Endothelial cell of umbilical vein (primary cell): ENCODE results near the gene AQR. TPM values are rescaled to one million over a fixed set of nuclear protein-coding genes. Genes with fewer than 3 reads are reported as not detected.

Source experiments
- BruUV-seq: library from RNA; stranded (reverse); fragments of 400-500 nt; replicated peaks from 2 replicates; lab custom pipeline; 2021; lab: Mats Ljungman, UMichigan
- CTCF ChIA-PET: fragments of 300-600, 350-600 bp; sonication (Branson Sonifier 250); formaldehyde crosslinking; loops from one replicate; lab custom pipeline; 2021; ENCODE audit warnings: antibody characterized with exemption, inconsistent platforms; lab: Charles Lee
- POLR2A ChIA-PET: fragments of 300-600, 350-600 bp; sonication (Branson Sonifier 250); formaldehyde crosslinking; loops from one replicate; lab custom pipeline; 2021; ENCODE audit warnings: antibody characterized with exemption, inconsistent platforms; lab: Charles Lee
- DNase-seq: peaks from one replicate; pipeline ENCODE4 v3.0.0-alpha.2; 2011; ENCODE audit warnings: low read depth, low spot score
- FAIRE-seq: peaks from 2 replicates; lab custom pipeline; 2011; peaks lifted over from hg19 to GRCh38; lab: Jason Lieb, UNC
- H2AFZ ChIP-seq: 2 replicates; pipeline ENCODE4 v1.6.0; 2012; ENCODE audit warnings: low read depth, low read length, control low read depth, inconsistent platforms
- H3K27ac ChIP-seq: 2 replicates; pipeline ENCODE4 v1.5.1; 2011; ENCODE audit warnings: low read depth, mild to moderate bottlenecking, control low read depth, low read length, moderate library complexity; ENCODE audit not compliant: insufficient read depth
- H3K27me3 ChIP-seq, 2 experiments: 2 replicates each; pipeline versions ENCODE4 v1.6.0 to v1.6.1; 2011; ENCODE audit warnings: low read length in 2 of 2, mixed read lengths in 1 of 2; ENCODE audit not compliant: control insufficient read depth in 2 of 2, insufficient read depth in 2 of 2
- H3K36me3 ChIP-seq, 2 experiments: 2 replicates in 1 of 2; 3 replicates in 1 of 2; pipeline ENCODE4 v1.5.1; 2011; ENCODE audit warnings: low read length in 2 of 2, mild to moderate bottlenecking in 1 of 2, moderate library complexity in 1 of 2; ENCODE audit not compliant: control insufficient read depth in 2 of 2, insufficient read depth in 2 of 2; ENCODE audit errors: extremely low read depth in 1 of 2
- H3K4me1 ChIP-seq: 3 replicates; pipeline ENCODE4 v1.5.1; 2011; ENCODE audit warnings: mild to moderate bottlenecking, low read length; ENCODE audit not compliant: control insufficient read depth, insufficient read depth; ENCODE audit errors: extremely low read depth
- H3K4me2 ChIP-seq: 2 replicates; pipeline ENCODE4 v1.6.1; 2011; ENCODE audit warnings: low read length, control low read depth, mixed read lengths; ENCODE audit not compliant: insufficient read depth
- H3K4me3 ChIP-seq, 3 experiments: fragments of 200-600 bp in 1 of 3; sonication (generic), shearing (Covaris generic) in 1 of 3; replicated peaks in 1 of 3; 2 replicates each; pipeline ENCODE4 v1.5.1; 2011 to 2016; ENCODE audit warnings: control low read depth in 3 of 3, low read length in 3 of 3, mild to moderate bottlenecking in 2 of 3, inconsistent platforms in 1 of 3, low read depth in 1 of 3, moderate library complexity in 1 of 3; ENCODE audit not compliant: insufficient read depth in 1 of 3
- H3K79me2 ChIP-seq: 2 replicates; pipeline ENCODE4 v1.6.0; 2012; ENCODE audit warnings: low read length, inconsistent platforms; ENCODE audit not compliant: control insufficient read depth, insufficient read depth
- H3K9ac ChIP-seq: replicated peaks from 2 replicates; pipeline ENCODE3; 2011; ENCODE audit warnings: low read length, control low read depth; ENCODE audit not compliant: insufficient read depth; ENCODE audit errors: extremely low read depth
- H3K9me1 ChIP-seq: replicated peaks from 3 replicates; pipeline ENCODE4 v1.6.0; 2011; ENCODE audit warnings: mild to moderate bottlenecking, low read length; ENCODE audit not compliant: control insufficient read depth, insufficient read depth; ENCODE audit errors: extremely low read depth
- H3K9me3 ChIP-seq: replicated peaks from 2 replicates; pipeline ENCODE4 v1.5.1; 2012; ENCODE audit warnings: low read length, inconsistent platforms; ENCODE audit not compliant: control insufficient read depth, insufficient read depth
- H4K20me1 ChIP-seq: replicated peaks from 2 replicates; pipeline ENCODE3; 2011; ENCODE audit warnings: mild to moderate bottlenecking, low read length; ENCODE audit not compliant: control insufficient read depth, insufficient read depth; ENCODE audit errors: extremely low read depth
- CTCF ChIP-seq, 2 donors: IDR thresholded peaks; 1 replicate in 1 of 2; 2 replicates in 1 of 2; pipeline ENCODE4 v1.5.1; 2011; ENCODE audit warnings: low read length in 2 of 2, mild to moderate bottlenecking in 2 of 2, moderate library complexity in 2 of 2, control low read depth in 1 of 2, inconsistent platforms in 1 of 2, low read depth in 1 of 2; ENCODE audit not compliant: insufficient read depth in 1 of 2; ENCODE audit errors: extremely low read depth in 1 of 2
- EZH2 ChIP-seq: IDR thresholded peaks from 2 replicates; pipeline ENCODE4 v1.6.1; 2012; ENCODE audit warnings: borderline replicate concordance, low read depth, mild to moderate bottlenecking, moderate library complexity, low read length, inconsistent platforms; ENCODE audit not compliant: severe bottlenecking
- FOS ChIP-seq: IDR thresholded peaks from 2 replicates; pipeline ENCODE4 v1.6.1; 2011; ENCODE audit warnings: mild to moderate bottlenecking, low read length, moderate library complexity, borderline replicate concordance; ENCODE audit not compliant: insufficient read depth
- GATA2 ChIP-seq: IDR thresholded peaks from 2 replicates; pipeline ENCODE4 v1.7.0; 2011; ENCODE audit warnings: low read depth, mild to moderate bottlenecking, moderate library complexity, mixed read lengths, low read length; ENCODE audit not compliant: insufficient read length, insufficient read depth
- JUN ChIP-seq: IDR thresholded peaks from 2 replicates; pipeline ENCODE4 v1.6.1; 2011; ENCODE audit warnings: borderline replicate concordance, low read depth; ENCODE audit not compliant: insufficient read length, insufficient read depth
- MAX ChIP-seq: IDR thresholded peaks from 2 replicates; pipeline ENCODE4 v1.6.1; 2011; ENCODE audit not compliant: insufficient read depth, insufficient read length
- MYC ChIP-seq: IDR thresholded peaks from one replicate; pipeline ENCODE4 v1.6.1; 2011; ENCODE audit warnings: mild to moderate bottlenecking, low read depth, low read length
- POLR2A ChIP-seq: IDR thresholded peaks from 2 replicates; pipeline ENCODE4 v1.6.1; 2012; ENCODE audit warnings: low read depth, mild to moderate bottlenecking, control low read depth, low read length
- POLR2AphosphoS5 ChIP-seq: IDR thresholded peaks from 2 replicates; pipeline ENCODE4 v1.6.1; 2012; ENCODE audit warnings: low read depth, mild to moderate bottlenecking, control low read depth, low read length, moderate library complexity; ENCODE audit not compliant: insufficient read depth
- dilution Hi-C: fragments of 300-500 bp; cut with MboI; formaldehyde crosslinking; loops from one replicate; pipeline ENCODE4 v1.15.0; 2019; ENCODE audit warnings: low sequenced_read_pairs; ENCODE audit not compliant: extremely low pct_ligation_motif_present
- intact Hi-C: fragments of 100-400 bp; cut with micrococcal nuclease; formaldehyde crosslinking; loops from one replicate; pipeline ENCODE4 v1.10.0; 2022
- polyA plus RNA-seq, 4 experiments: library from polyadenylated mRNA; depleted of rRNA in 3 of 4; stranded (reverse) in 3 of 4; unstranded in 1 of 4; fragments of >200 nt; gene quantifications; 2 replicates each; pipeline versions ENCODE4 v1.2.1 to v1.2.3, GENCODE V29; 2011 to 2012; ENCODE audit warnings: missing spikeins in 1 of 4
- total RNA-seq: library from RNA; stranded (reverse); gene quantifications from 2 replicates; pipeline ENCODE4 v1.2.3, GENCODE V29; 2021

AQR gene
- total and polyA plus RNA-seq, 2 donors (not counting 3 experiments of a cell fraction or from before 2014, with no cell fraction given) = 18.7 to 37.5 TPM

GRCh38 chr15:34804113-34804512 is 165.4 kb downstream of the AQR start:
- no peak overlapping the region for H3K4me2 ChIP-seq
- no peak overlapping the region for H2AFZ ChIP-seq
- no peaks in the 10 kb centered on the region for H3K79me2 ChIP-seq
- no peaks in the 10 kb centered on the region for H4K20me1 ChIP-seq
- H3K9me3 ChIP-seq = no peaks in the 10 kb centered on the region
- intact Hi-C loops (no loop called here), dilution Hi-C loops (no loop called here)
- no peaks in the 10 kb centered on the region for H3K36me3 ChIP-seq
- FAIRE-seq (no peak), DNase-seq (no peak)
- no peaks in the 10 kb centered on the region for H3K4me1 ChIP-seq
- H3K27me3 ChIP-seq = peaks cover 4 to 15% of the 10 kb centered on the region in 2 experiments
- no peak overlapping the region for H3K9ac ChIP-seq
- no peak overlapping the region for H3K4me3 ChIP-seq
- POLR2A ChIA-PET = no interaction called here
- H3K27ac ChIP-seq = no peak overlapping the region
- BruUV-seq = no TSS peak
- no peaks in the 10 kb centered on the region for H3K9me1 ChIP-seq
- TF ChIP-seq FOS (no peak), MAX (no peak), POLR2A (no peak), CTCF (IDR thresholded peaks at IDR 0.05; ENCODE audit: extremely low read depth in 1 of 2, insufficient read depth in 1 of 2, low read depth in 1 of 2, low read length in 2 of 2) (no peak), GATA2 (no peak), EZH2 (no peak), MYC (no peak), POLR2AphosphoS5 (no peak), JUN (no peak)
- CTCF ChIA-PET = no interaction called here
